Gastrocnemius medialis (tissue), 4 donors: ENCODE data around the gene ANKRD36. TPM values are rescaled to one million over a fixed set of nuclear protein-coding genes. Genes with fewer than 3 reads are reported as not detected.
"Not testable (repeated sequence)": the region's sequence is repeated elsewhere in the genome, so short reads cannot be mapped to it uniquely, and the experiment has no call there.

ENCODE experiments used
- ATAC-seq, 2 donors: fragments of 150-250 bp; one replicate each; pipeline ENCODE4 v1.9.1; 2016
- DNase-seq, 2 donors: peaks; one replicate each; pipeline ENCODE4 v3.0.0-alpha.2; 2019
- H3K27ac ChIP-seq, 4 donors: fragments of 200-600 bp; sonication (generic); 1 replicate in 1 of 4; 2 replicates in 3 of 4; pipeline ENCODE4 v1.5.1; 2016 to 2018; ENCODE audit warnings: mild to moderate bottlenecking in 2 of 4, moderate library complexity in 1 of 4
- H3K27me3 ChIP-seq, 3 donors: fragments of 200-600 bp; sonication (generic) in 2 of 3; 1 replicate in 1 of 3; 2 replicates in 2 of 3; pipeline versions ENCODE4 v1.5.1 to v1.6.0; 2016 to 2019; ENCODE audit warnings: mild to moderate bottlenecking in 1 of 3, moderate library complexity in 1 of 3
- H3K36me3 ChIP-seq, 2 donors: fragments of 200-600 bp; sonication (generic) in 1 of 2; one replicate each; pipeline ENCODE4 v1.5.1; 2017 to 2018
- H3K4me1 ChIP-seq, 2 donors: fragments of 200-600 bp; sonication (generic) in 1 of 2; one replicate each; pipeline ENCODE4 v1.5.1; 2016 to 2017; ENCODE audit warnings: mild to moderate bottlenecking in 2 of 2
- H3K4me3 ChIP-seq, 4 donors: fragments of 200-600 bp; sonication (generic) in 3 of 4; 1 replicate in 1 of 4; 2 replicates in 3 of 4; pipeline ENCODE4 v1.5.1; 2016 to 2019; ENCODE audit warnings: mild to moderate bottlenecking in 2 of 4
- H3K9me3 ChIP-seq, 3 donors: fragments of 200-600 bp; sonication (generic) in 2 of 3; 1 replicate in 1 of 3; 2 replicates in 2 of 3; pipeline ENCODE4 v1.5.1; 2016 to 2019
- CTCF ChIP-seq, 5 experiments: fragments of 450-650 bp in 3 of 5; fragments of 200-600 bp in 2 of 5; sonication (generic) in 2 of 5; IDR thresholded peaks in 4 of 5; conservative IDR thresholded peaks in 1 of 5; 1 replicate in 4 of 5; 2 replicates in 1 of 5; pipeline ENCODE4 v1.5.1; 2016 to 2019; ENCODE audit warnings: antibody characterized with exemption in 5 of 5, mild to moderate bottlenecking in 3 of 5, moderate library complexity in 3 of 5
- POLR2A ChIP-seq, 2 donors: fragments of 450-650 bp; IDR thresholded peaks; one replicate each; pipeline ENCODE4 v1.6.1; 2017; ENCODE audit warnings: antibody characterized with exemption in 2 of 2, mild to moderate bottlenecking in 2 of 2, moderate library complexity in 2 of 2
- in situ Hi-C, 4 donors: fragments of 200-750 bp; cut with MboI; loops; one replicate each; pipeline versions ENCODE4 v1.15.0 to v1.8.0; 2017; ENCODE audit warnings: low sequenced_read_pairs in 4 of 4
- intact Hi-C: fragments of 100-400 bp; cut with DNase I; formaldehyde crosslinking; loops from one replicate; pipeline ENCODE4 v1.15.1; 2023; ENCODE audit warnings: low total_unique reads
- total RNA-seq, 4 donors: library from RNA; depleted of rRNA; stranded (reverse); fragments of >200 nt; gene quantifications; one replicate each; pipeline versions ENCODE4 v1.1.0 to v1.2.3, GENCODE V29; 2016

ANKRD36 gene
- total RNA-seq, 4 donors from 2014 or later, result 0.55 to 8.9 (median 2.7) TPM

GRCh38 chr2:97267411-97268074, 154.6 kb downstream of the ANKRD36 start:
- Histone ChIP-seq H3K27ac (no peak overlapping the region), H3K27me3 (no peaks in the 10 kb centered on the region), H3K36me3 (no peaks in the 10 kb centered on the region), H3K4me3 (no peak overlapping the region), H3K9me3 (no peaks in the 10 kb centered on the region), H3K4me1 (no peaks in the 10 kb centered on the region)
- peak in 1 of 2 donors; percentile 10 for DNase-seq
- no peak for ATAC-seq
- intact Hi-C loops (no loop called here), in situ Hi-C loops (no loop called here)
- TF ChIP-seq CTCF (IDR thresholded peaks at IDR 0.05 in 4 of 5, conservative IDR thresholded peaks at IDR 0.05 in 1 of 5), result no peak
- no peak for TF ChIP-seq POLR2A (IDR thresholded peaks at IDR 0.05)

GRCh38 chr2:97268075-97268591, 155.2 kb downstream of the ANKRD36 start:
- intact Hi-C loops, H3K4me3 ChIP-seq, H3K4me1 ChIP-seq, H3K27me3 ChIP-seq, in situ Hi-C loops, H3K27ac ChIP-seq, H3K36me3 ChIP-seq, ATAC-seq, H3K9me3 ChIP-seq: not testable (repeated sequence)
- peak in 1 of 2 donors; percentile 10 for DNase-seq

GRCh38 chr2:97276232-97276798, 163.4 kb downstream of the ANKRD36 start:
- H3K4me3 ChIP-seq, H3K36me3 ChIP-seq, H3K9me3 ChIP-seq, H3K27ac ChIP-seq, H3K4me1 ChIP-seq, in situ Hi-C loops, ATAC-seq, H3K27me3 ChIP-seq, DNase-seq, intact Hi-C loops: not testable (repeated sequence)

GRCh38 chr2:97285187-97285586, 172.2 kb downstream of the ANKRD36 start:
- H3K4me1 ChIP-seq, H3K9me3 ChIP-seq, intact Hi-C loops, in situ Hi-C loops, H3K4me3 ChIP-seq, H3K27ac ChIP-seq, DNase-seq, H3K36me3 ChIP-seq, H3K27me3 ChIP-seq: not testable (repeated sequence)
- peak in 1 of 2 donors; percentile 44 for ATAC-seq

- H3K4me1 ChIP-seq, DNase-seq, H3K4me3 ChIP-seq, ATAC-seq, H3K27me3 ChIP-seq, H3K36me3 ChIP-seq, in situ Hi-C loops, H3K9me3 ChIP-seq, H3K27ac ChIP-seq, intact Hi-C loops: not testable (repeated sequence)
These were observed 180.7 kb downstream of the ANKRD36 start for GRCh38 chr2:97293687-97294086.

Other genes with a start within 250 kb of the ANKRD36 start
- gene SEMA4C, start 243.1 kb upstream of the ANKRD36 start, total RNA-seq, result 1 to 10 TPM; 3.2 to 8.6 (median 6.5) TPM
- gene FAM178B, start 126.6 kb upstream of the ANKRD36 start, total RNA-seq, result under 1 TPM in 1 of 4 donors, not detected in 3; 0.84 TPM
- 10 to 100 TPM in 1 of 4 donors, 1 to 10 TPM in 3; 7.5 to 24.2 (median 9.7) TPM for gene FAHD2B, start 18.3 kb upstream of the ANKRD36 start, total RNA-seq